Esophagus muscularis mucosa (tissue), 4 donors: Measurements from ENCODE around the gene SERPINB6. TPM values are rescaled to one million over a fixed set of nuclear protein-coding genes. Genes with fewer than 3 reads are reported as not detected.

Experiments used
- DNase-seq: peaks from one replicate; pipeline ENCODE4 v3.0.0-alpha.2; 2017; ENCODE audit errors: extremely low spot score
- H3K27ac ChIP-seq, 4 donors: fragments of 200-600 bp; sonication (generic); replicated peaks in 1 of 4; 1 replicate in 3 of 4; 2 replicates in 1 of 4; pipeline ENCODE4 v1.5.1; 2016 to 2019; ENCODE audit warnings: mild to moderate bottlenecking in 1 of 4
- H3K27me3 ChIP-seq, 4 donors: fragments of 200-600 bp; sonication (generic); one replicate each; pipeline versions ENCODE4 v1.5.1 to v1.6.0; 2016 to 2019
- H3K36me3 ChIP-seq, 4 donors: fragments of 200-600 bp; sonication (generic); one replicate each; pipeline ENCODE4 v1.5.1; 2016 to 2019
- H3K4me1 ChIP-seq, 4 donors: fragments of 200-600 bp; sonication (generic); one replicate each; pipeline ENCODE4 v1.5.1; 2016 to 2019
- H3K4me3 ChIP-seq, 4 donors: fragments of 200-600 bp; sonication (generic); 1 replicate in 2 of 4; 2 replicates in 2 of 4; pipeline ENCODE4 v1.5.1; 2016 to 2019; ENCODE audit warnings: mild to moderate bottlenecking in 4 of 4, moderate library complexity in 1 of 4
- H3K9me3 ChIP-seq, 4 donors: fragments of 200-600 bp; sonication (generic); 1 replicate in 3 of 4; 2 replicates in 1 of 4; pipeline ENCODE4 v1.5.1; 2016 to 2019
- EP300 ChIP-seq: sonication (generic); formaldehyde crosslinking; IDR thresholded peaks from one replicate; pipeline ENCODE4 v1.6.1; 2017; ENCODE audit warnings: antibody characterized with exemption
- POLR2A ChIP-seq: fragments of 450-650 bp; IDR thresholded peaks from one replicate; pipeline ENCODE4 v1.6.1; 2017; ENCODE audit warnings: antibody characterized with exemption, moderate library complexity, mild to moderate bottlenecking, low read depth
- POLR2AphosphoS5 ChIP-seq, 2 donors: sonication (generic); formaldehyde crosslinking; IDR thresholded peaks; one replicate each; pipeline ENCODE4 v1.6.1; 2017; ENCODE audit warnings: antibody characterized with exemption in 2 of 2
- WGBS: methylation state at CpG from one replicate; pipeline ENCODE4 v1.1.5; 2018; 5-methylcytosine and 5-hydroxymethylcytosine counted together
- intact Hi-C: fragments of 100-400 bp; cut with DNase I; formaldehyde crosslinking; loops from one replicate; pipeline ENCODE4 v1.15.1; 2023
- total RNA-seq, 4 donors: library from RNA; depleted of rRNA; stranded (reverse); fragments of >200 nt; gene quantifications; one replicate each; pipeline versions ENCODE4 v1.1.0 to v1.2.1, GENCODE V29; 2016
- TF ChIP-seq, protein P1 (sequence below), 3 experiments: fragments of 200-600 bp in 2 of 3; fragments of 450-650 bp in 1 of 3; sonication (generic) in 2 of 3; IDR thresholded peaks; one replicate each; pipeline ENCODE4 v1.5.1; 2017 to 2019; ENCODE audit warnings: antibody characterized with exemption in 3 of 3, mild to moderate bottlenecking in 2 of 3, moderate library complexity in 1 of 3

Gene SERPINB6
- total RNA-seq, 4 donors from 2014 or later: 114 to 125 (median 124) TPM

DNA sequence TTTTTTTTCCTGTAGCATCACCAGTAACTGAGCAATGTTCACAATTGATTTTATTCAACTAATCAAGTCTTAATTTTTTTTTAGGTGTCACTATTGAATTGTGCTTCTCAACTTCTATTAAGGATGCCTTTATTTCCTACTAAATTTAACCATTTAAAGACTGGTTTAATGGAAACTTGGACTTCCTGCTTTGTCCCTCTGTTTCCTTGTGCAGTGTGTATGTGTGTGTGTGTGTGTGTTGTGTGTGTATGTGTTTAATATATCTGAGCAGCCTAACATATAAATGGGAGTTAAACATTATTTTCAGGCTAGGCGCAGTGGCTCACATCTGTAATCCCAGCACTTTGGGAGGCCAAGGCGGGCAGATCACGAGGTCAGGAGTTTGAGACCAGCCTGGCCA is 1.8 kb downstream of the SERPINB6 start:
- peaks cover 0 to 6% (median 0%) of the 10 kb centered on the region in 4 donors for H3K36me3 ChIP-seq
- H3K27me3 ChIP-seq: no peaks in the 10 kb centered on the region
- no peaks in the 10 kb centered on the region for H3K9me3 ChIP-seq
- TF ChIP-seq POLR2AphosphoS5 (IDR thresholded peaks at IDR 0.05) (no peak), EP300 (no peak), POLR2A (no peak)
- TF ChIP-seq, protein P1, sequence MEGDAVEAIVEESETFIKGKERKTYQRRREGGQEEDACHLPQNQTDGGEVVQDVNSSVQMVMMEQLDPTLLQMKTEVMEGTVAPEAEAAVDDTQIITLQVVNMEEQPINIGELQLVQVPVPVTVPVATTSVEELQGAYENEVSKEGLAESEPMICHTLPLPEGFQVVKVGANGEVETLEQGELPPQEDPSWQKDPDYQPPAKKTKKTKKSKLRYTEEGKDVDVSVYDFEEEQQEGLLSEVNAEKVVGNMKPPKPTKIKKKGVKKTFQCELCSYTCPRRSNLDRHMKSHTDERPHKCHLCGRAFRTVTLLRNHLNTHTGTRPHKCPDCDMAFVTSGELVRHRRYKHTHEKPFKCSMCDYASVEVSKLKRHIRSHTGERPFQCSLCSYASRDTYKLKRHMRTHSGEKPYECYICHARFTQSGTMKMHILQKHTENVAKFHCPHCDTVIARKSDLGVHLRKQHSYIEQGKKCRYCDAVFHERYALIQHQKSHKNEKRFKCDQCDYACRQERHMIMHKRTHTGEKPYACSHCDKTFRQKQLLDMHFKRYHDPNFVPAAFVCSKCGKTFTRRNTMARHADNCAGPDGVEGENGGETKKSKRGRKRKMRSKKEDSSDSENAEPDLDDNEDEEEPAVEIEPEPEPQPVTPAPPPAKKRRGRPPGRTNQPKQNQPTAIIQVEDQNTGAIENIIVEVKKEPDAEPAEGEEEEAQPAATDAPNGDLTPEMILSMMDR (IDR thresholded peaks at IDR 0.05): no peak
- 91% methylated on average over 3 of the region's 3 CpGs for WGBS
- DNase-seq: no peak
- intact Hi-C loops: no loop called here
- peak overlapping the region; percentile 95 to 99 (median 98) for H3K27ac ChIP-seq
- peaks cover 10 to 50% (median 48%) of the 10 kb centered on the region in 4 donors for H3K4me1 ChIP-seq
- H3K4me3 ChIP-seq: peak overlapping the region in 2 of 4 donors; percentile 72 to 91

DNA sequence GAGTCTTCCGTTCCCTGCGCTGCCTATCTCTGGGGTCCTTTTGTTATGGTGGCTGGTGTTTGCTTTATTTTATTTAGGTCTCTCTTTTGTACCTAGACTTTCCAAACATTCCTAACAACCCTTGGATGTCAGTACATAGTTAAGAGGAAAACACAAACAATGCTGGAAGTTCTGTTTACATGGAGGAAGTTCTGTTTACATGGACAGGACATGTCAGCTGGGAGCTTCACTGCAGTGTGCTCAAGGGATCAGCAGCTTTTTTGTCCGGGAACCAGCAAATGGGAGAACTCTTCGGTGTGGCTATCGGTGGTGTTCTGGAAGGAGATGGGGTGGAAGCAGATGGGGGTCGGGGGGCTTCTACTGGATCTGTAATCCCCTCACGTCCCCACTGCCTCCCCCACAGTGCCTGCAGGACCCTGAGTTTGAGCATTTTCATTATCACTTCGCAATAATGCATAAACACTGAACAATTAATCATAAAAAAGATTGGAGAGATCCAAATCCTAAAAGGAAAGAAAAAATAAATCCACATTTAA is 2.7 kb downstream of the SERPINB6 start:
- 74% methylated on average over 8 of the region's 8 CpGs for WGBS
- peaks cover 11 to 50% (median 49%) of the 10 kb centered on the region in 4 donors for H3K4me1 ChIP-seq

DNA sequence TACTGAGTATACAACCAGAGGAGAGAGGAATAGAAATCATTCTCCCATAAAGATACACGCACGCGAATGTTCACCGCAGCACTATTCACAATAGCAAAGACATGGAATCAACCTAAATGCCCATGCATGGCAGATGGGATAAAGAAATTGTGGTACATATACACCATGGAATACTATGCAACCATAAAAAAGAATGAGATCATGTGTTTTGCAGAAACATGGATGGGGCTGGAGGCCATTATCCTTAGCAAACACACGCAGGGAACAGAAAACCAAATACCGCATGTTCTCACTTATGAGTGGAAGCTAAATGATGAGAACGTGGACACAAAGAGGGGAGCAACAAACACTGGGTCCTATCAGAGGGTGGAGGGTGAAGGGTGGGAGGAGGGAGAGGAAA is 3.4 kb downstream of the SERPINB6 start:
- peaks cover 18 to 58% (median 56%) of the 10 kb centered on the region in 4 donors for H3K4me1 ChIP-seq
- no peaks in the 10 kb centered on the region for H3K27me3 ChIP-seq
- WGBS: 94% methylated on average over 7 of the region's 7 CpGs
- no peak for DNase-seq
- H3K9me3 ChIP-seq: no peaks in the 10 kb centered on the region
- H3K27ac ChIP-seq: peak overlapping the region in 1 of 4 donors; percentile 95
- no peak overlapping the region for H3K4me3 ChIP-seq
- TF ChIP-seq, protein P1 (IDR thresholded peaks at IDR 0.05): no peak
- no peak for TF ChIP-seq POLR2AphosphoS5 (IDR thresholded peaks at IDR 0.05)
- TF ChIP-seq POLR2A: no peak
- peaks cover 0 to 6% (median 0%) of the 10 kb centered on the region in 4 donors for H3K36me3 ChIP-seq
- intact Hi-C loops: no loop called here

More for the DNA sequence above, 2.7 kb downstream of the SERPINB6 start:
- DNase-seq: no peak
- H3K4me3 ChIP-seq: no peak overlapping the region
- no peaks in the 10 kb centered on the region for H3K27me3 ChIP-seq
- H3K9me3 ChIP-seq: no peaks in the 10 kb centered on the region
- TF ChIP-seq, protein P1 (IDR thresholded peaks at IDR 0.05): no peak
- no peak for TF ChIP-seq EP300
- TF ChIP-seq POLR2AphosphoS5 (IDR thresholded peaks at IDR 0.05): no peak
- no peak for TF ChIP-seq POLR2A
- H3K27ac ChIP-seq: peak overlapping the region; percentile 58 to 99 (median 96)
- intact Hi-C loops: no loop called here
- H3K36me3 ChIP-seq: peaks cover 0 to 6% (median 0%) of the 10 kb centered on the region in 4 donors

DNA sequence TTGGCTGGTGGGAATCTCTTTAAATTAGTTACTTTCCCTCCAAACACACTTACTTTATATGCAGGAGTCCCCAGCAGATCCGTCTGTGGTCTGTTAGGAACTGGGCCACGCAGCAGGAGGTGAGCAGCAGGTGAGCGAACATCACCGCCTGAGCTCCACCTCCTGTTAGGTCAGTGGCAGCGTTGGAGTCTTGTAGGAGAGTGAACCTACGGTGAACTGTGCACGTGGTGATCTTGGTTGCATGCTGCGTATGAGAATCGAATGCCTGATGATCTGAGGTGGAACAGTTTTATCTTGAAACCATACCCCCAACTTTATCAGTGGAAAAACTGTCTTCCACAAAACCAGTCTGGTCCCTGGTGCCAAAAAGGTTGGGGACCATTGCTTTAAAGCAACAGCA is 5.0 kb downstream of the SERPINB6 start:
- Histone ChIP-seq H3K27ac (peak overlapping the region in 2 of 4 donors; percentile 27 to 52), H3K27me3 (no peaks in the 10 kb centered on the region), H3K4me1 (peaks cover 34 to 65% (median 62%) of the 10 kb centered on the region in 4 donors), H3K4me3 (no peak overlapping the region), H3K36me3 (peaks cover 0 to 6% (median 0%) of the 10 kb centered on the region in 4 donors), H3K9me3 (no peaks in the 10 kb centered on the region)
- no peak for DNase-seq
- 75% methylated on average over 9 of the region's 9 CpGs for WGBS
- intact Hi-C loops: no loop called here
- TF ChIP-seq POLR2A: no peak
- TF ChIP-seq EP300: no peak
- no peak for TF ChIP-seq POLR2AphosphoS5 (IDR thresholded peaks at IDR 0.05)
- TF ChIP-seq, protein P1 (IDR thresholded peaks at IDR 0.05): no peak
